Cardiac septum (tissue), 1 donor: ENCODE data around the gene RBFOX1. TPM values are rescaled to one million over a fixed set of nuclear protein-coding genes. Genes with fewer than 3 reads are reported as not detected.

ENCODE experiments used
- DNase-seq: peaks from one replicate; pipeline ENCODE4 v3.0.0-alpha.2; 2020; ENCODE audit warnings: low spot score
- intact Hi-C: fragments of 100-400 bp; cut with DNase I; formaldehyde crosslinking; loops from one replicate; pipeline ENCODE4 v1.14.0; 2022
- total RNA-seq: library from RNA; stranded (reverse); fragmentation: NEBNext Ultra II Directional; extraction: Animal tissue kit (Norgen Biotek cat#: 25700); gene quantifications from one replicate; pipeline ENCODE4 v1.2.1, GENCODE V29; 2021
- donor health status: DM: no; HTN: no; CAD: no.

RBFOX1 gene
- total RNA-seq, 1 donor from 2014 or later, result 27.1 TPM

DNA sequence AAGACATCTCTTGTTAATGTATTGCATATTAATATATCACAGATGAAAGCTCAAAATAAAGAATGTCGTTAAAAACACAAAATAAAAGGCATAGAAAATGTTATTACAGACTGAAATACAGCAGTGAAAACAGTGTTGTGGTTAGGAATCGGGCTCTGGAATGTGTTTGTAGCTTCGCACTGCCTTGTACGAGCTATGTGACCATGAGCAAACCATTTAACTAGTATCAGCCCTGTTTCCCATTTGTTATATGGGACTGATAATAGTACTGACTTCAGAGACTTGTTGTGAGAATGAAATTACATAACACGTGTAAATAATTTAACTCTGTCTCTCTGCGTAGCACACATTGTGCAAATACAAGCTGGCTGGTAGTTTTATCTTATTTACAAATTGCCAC lies 648 bp upstream of the RBFOX1 start:
- intact Hi-C loops, result loop anchor here (5.0 kb wide), 1 partner anchor 40 kb away; no protein-coding TSS in a partner anchor

GRCh38 chr16:7333180-7333725 lies 608 bp downstream of the RBFOX1 start:
- intact Hi-C loops, result loop anchor here (5.0 kb wide), 1 partner anchor 39 kb away; no protein-coding TSS in a partner anchor
- DNase-seq, result no peak

More for the DNA sequence above, 648 bp upstream of the RBFOX1 start:
- DNase-seq, result no peak

DNA sequence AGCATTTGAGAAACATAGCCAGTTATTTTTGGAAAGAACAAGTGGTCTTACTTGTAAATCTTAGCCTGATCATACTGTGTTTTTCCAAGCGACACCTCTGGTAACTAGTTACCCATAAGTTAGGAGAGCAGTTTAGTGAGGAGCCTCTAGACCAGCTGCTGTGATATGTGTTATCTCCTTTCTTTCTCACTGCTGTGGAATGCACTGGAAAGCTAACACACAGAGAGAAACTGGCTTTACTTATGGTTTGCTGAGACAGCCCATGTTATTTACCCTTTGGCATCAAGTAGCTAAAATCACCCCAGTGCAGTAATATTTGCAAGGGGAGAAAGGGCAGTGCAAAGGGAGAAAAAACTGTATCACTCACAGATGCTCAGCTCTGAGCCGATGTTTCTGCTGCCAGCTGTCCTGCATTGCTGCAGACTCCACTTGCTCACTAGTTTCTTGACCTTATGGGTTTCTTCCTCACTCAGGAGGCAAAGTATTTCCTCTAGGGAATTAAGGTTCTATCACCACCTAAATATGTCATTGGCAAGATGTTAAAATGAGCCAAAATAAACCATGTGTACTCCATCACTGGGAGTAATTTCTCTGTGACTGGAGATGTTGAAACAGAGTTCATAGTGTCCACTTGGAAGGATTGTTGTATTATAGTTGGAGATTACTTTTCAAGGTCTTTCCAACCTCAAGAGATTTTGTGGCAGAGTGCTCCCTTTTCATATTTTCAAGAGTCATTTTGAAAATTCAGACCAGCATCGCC lies 2.3 kb downstream of the RBFOX1 start:
- intact Hi-C loops, result loop anchor here (5.0 kb wide), 1 partner anchor 37 kb away; no protein-coding TSS in a partner anchor
- DNase-seq, result no peak

DNA sequence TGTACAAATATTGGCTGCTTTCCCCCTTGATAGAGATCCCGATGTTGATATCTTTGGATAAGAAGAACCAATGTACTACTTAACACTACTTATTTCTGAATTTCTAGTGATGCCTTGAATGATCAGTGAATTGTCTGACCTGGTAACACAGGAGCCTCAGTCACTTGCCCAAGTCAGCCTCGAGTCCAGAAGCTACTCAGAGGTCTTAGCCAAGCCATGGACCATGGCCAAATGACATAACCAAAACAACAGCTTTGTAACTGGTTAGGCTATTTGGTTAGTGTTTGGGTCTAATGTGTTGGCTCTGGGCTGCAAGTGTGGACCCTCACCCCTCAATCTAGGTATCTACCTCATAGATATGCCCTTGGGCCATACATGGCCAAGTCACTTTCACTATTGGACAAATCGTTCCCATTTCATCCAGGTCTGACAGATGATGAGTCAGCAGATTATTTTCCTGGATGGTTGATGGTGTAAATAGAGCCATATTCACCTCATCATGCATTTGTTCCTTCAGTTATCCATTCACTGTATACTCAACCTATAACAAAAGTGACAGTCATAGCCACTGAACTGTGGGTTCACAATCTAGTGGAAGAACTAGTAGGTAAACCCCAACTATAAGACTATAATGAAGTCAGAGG lies 3.5 kb downstream of the RBFOX1 start:
- no peak for DNase-seq
- intact Hi-C loops, result no loop called here

DNA sequence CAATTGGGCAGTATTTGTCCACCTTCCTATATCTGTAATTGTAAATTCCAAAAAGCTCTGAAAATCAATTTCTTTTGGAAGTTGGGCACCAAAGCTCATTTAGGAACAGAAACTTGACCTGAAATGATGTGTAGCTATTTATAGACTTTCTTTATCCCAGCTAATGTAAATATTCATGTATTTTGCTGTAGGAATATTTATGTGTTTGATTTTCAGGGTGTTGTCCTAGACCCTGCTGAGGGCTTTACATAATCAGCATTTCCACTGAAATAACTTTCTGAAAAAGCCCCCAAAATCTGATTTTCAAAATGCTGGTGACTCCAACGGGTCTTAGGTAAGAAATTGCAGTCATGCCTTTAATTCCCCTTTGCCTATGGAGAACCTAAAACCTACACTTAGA lies 4.1 kb downstream of the RBFOX1 start:
- intact Hi-C loops, result no loop called here

DNA sequence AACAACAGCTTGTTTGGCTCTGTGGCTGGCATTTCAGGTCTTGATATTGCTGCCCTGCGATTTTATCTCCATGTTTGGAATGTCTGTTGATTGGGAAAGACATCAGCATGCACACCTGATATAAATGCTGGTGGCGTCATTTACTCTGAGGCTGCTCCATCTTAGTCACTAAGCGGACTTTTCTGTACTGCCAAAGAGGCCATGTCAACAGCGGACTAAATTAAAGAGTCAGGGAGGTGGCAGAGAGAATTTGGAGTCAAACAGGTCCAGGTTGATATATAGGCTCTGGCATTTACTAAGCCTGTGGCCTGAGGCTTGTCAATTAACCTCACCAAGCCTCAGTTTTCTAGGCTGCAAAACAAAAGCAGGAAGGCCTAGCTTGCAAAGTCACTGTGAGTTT lies 6.2 kb downstream of the RBFOX1 start:
- no peak for DNase-seq
- intact Hi-C loops, result no loop called here

More for the DNA sequence above, 4.1 kb downstream of the RBFOX1 start:
- DNase-seq, result no peak

DNA sequence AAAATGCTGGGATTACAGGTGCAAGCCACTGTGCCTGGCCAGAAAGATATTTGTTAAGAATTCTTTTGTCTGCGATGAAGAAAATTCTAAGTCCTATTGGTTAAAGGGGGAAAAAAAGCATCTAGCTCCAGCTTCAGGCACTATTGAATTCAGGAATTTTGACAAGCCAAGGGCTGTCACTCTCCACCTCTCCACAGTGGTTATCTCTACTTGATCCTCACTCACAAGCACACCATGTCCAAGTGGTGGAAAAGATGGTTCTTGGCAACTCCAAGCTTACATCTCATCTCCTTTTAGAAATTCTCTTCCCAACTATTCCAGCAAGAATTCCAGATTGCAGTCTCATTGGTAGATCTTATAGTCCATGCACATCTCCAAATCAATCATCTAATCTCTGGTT lies 7.1 kb downstream of the RBFOX1 start:
- DNase-seq, result no peak
- intact Hi-C loops, result loop anchor here (10.0 kb wide), 1 partner anchor 165 kb away; no protein-coding TSS in a partner anchor

DNA sequence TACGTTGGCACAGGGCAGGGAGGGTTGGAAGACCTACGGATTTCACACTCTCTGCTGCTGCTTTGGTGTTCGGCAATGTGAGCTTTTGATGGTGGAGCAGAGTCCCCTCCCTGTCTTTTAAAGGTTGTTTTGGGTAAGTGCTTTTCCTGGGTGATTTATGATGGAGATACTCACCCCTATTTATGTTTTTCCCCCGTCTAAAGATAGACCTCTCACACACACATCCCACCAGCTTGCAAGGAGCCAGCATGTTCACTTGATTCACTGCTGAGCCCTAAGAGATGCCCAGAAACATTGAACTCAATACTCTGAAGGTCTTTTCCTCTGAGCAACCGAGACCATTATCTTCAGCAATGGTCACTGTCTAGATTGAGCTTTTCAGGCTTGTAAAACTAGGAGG lies 8.3 kb downstream of the RBFOX1 start:
- intact Hi-C loops, result loop anchor here (10.0 kb wide), 1 partner anchor 164 kb away; no protein-coding TSS in a partner anchor
- no peak for DNase-seq

DNA sequence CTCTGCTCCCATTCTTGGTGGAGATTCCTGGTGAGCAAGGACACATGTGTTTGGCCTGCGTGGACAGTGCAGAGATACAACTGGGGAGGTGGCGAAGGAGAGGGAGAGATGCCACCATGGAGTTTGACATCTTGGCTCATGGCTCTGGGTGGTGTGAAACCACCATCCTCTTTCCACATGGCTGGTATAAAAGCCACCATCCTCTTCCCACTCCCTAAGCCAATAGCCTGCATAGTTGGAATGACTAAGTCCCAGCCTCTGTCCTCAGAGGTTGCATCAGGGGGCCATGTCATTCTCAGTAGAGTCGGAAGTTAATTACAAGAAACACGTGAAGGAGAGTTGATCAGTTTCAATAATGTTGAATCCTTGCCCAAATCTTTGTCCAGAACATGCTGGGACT lies 10.0 kb downstream of the RBFOX1 start:
- DNase-seq, result no peak
- intact Hi-C loops, result loop anchor here (10.0 kb wide), 1 partner anchor 162 kb away; no protein-coding TSS in a partner anchor

DNA sequence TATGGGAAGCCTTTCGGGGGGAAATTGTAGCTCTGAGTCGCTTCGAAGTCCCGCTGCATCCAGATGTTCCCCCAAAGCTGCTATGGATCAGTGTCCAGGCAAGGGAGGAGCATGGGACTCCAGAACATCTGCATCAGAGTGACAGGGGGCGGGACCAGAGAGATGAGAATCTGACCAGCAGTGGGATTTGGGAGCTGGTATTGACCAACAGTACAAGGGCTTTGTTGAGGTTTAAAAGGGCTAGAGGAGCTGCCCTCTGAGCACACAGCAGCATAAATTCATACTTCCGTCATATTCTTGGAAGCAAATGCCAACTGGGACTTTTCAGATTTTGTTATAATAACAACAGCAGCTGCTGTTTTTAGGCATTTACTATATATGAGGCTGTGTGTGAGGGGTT lies 10.6 kb downstream of the RBFOX1 start:
- intact Hi-C loops, result loop anchor here (10.0 kb wide), 1 partner anchor 162 kb away; no protein-coding TSS in a partner anchor
- no peak for DNase-seq

DNA sequence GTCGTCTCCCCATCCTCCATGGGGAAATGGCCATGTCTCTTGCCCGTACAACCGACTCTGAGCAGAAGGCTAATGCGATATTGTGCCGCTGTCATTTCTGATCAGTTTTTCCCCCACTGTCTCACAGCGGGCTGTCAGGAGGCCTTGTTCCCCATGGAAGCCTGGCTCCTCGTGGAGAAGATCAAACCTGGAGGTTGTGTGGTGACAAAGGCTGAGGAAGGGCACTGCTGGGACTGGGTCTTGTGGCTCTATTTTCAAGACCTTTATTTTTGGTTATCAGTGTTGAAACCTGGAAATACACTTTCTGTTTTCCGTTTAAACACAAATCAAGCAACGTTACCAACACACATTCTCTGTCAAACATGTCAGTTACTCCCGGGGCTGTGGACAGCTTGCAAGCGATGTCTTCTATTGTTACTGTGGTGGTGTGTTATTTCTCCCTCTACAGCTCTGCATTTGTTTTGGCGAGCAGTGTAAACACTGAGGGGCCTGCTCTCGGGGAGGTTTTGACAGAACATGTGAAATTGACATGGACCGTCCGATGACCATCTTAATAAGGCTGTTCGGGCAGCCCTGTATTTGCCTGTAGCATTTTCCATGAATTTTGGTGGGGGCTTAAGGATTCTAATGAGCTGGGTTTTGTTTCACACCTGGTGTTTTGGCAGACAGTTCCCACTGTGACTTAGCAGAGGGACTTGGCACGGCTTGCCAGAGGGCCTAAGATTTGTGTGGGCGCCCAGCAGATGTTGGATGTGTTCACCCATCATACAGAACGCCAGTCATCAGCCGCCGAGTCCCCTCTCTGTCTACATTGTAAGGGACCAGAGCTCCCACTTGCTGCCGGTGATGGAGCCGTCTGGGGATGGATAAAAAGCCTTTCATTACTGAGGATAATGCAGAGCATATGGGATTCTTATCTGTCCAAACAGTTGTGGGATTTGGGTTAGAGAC lies 12.5 kb downstream of the RBFOX1 start:
- intact Hi-C loops, result loop anchor here (10.0 kb wide), 1 partner anchor 160 kb away; no protein-coding TSS in a partner anchor
- DNase-seq, result no peak

DNA sequence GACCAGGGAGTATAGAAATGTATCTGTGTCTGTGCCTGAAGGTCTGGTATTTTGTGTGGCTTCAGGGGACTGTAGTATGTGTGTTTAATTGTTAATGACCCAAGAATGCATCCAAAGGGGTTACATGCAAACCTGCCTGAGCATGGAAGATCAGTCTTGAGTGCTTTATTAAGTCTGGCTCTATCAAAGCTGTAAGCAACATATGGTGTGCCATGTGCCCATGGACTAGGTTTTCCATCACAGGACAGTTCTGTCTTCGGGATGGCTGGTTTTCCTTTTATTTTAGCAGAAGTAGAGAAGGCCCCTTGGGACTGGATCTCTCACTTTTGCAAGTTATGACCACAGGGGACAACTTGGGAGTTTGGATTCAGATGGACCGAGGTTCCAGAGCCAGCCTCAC lies 18.2 kb downstream of the RBFOX1 start:
- intact Hi-C loops, result no loop called here
- DNase-seq, result no peak

DNA sequence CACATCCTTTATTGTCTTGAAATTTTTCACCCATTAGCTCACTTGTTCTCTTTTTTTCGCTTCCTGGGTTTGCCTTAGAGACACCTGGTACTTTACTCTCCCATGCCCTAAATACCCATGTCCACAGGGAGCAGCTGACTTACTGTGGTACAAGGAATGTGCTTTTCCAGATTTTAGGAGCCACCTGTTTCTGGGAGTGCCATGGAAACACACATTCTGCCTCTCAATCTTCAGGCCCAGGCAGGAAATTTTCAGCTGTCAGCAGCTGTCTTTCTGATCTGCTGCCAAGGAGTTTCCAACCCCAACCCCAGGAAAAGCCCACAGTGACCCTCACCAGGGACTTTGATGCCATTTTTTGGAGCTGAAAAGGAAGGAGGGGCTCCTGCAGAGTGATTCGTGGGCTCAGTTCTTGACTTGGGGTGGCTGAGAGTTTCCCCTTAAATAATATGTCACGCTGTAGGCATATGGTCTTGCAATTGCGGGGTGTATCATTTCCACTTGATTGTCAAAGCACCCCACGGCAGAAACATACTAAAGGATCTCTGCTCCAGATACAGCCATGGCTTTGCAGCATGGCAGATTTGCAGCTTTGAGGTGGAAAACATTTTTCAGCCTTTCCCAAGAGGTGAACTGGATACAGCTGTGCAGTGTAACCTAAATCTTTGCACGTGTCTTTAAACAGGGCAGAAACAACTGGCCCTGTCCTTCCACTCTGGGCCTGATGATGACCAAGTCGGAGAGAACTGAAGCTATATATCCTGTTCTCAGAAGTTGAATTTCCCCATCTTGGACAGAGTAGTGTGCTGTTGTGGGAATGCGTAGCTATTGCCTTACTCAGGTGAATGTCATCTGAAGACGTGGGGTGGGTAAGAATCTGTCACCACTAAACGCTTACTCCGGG lies 19.2 kb downstream of the RBFOX1 start:
- no peak for DNase-seq
- intact Hi-C loops, result no loop called here

DNA sequence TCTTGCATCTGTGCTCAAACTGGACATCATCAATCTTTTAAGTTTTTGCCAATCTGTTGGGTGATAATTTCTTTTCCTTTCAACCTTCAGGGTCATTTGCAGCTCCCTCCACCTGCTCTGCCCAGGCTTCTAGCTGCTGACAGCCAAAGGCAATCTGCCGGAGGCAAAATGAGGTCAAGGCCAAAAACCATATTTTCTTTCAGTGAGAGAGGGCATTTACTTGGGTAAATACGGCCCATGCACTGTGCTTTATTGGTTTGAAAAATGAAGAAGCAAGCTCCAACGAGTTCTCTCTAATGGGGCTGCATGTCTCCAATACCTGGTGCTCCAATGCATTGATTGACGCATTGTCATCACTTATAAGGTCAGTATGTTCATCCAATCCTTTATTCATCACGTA lies 23.1 kb downstream of the RBFOX1 start:
- DNase-seq, result no peak
- intact Hi-C loops, result no loop called here

DNA sequence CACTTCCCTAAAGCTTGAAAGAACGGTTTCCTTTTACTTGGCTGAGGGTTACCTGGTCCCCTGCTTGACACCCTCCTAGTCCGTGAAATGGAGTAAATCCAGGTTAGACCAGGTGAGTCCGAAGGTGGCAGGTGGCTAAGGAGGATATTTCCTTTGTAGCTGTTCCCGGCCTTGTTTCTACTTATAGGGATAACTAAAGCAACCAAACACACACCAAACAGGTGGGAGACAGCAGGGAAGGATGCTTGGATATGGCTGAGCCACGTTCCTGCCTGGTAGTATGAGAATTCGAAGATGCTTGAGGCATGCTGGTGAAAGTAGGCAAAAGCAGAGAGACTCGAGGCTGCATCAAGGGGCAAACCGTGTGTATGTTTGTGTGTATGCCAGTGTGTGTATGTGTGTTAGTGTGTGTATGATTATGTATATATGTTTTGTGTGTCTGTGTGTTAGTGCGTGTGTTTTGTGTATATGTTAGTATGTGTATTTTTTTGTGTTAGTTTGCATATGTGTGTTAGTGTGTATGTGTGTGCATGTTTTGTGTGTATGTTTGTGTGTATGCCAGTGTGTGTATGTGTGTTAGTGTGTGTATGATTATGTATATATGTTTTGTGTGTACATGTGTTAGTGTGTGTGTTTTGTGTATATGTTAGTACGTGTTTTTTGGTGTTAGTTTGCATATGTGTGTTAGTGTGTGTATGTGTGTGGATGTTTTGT lies 28.9 kb downstream of the RBFOX1 start:
- intact Hi-C loops, result no loop called here
- no peak for DNase-seq

DNA sequence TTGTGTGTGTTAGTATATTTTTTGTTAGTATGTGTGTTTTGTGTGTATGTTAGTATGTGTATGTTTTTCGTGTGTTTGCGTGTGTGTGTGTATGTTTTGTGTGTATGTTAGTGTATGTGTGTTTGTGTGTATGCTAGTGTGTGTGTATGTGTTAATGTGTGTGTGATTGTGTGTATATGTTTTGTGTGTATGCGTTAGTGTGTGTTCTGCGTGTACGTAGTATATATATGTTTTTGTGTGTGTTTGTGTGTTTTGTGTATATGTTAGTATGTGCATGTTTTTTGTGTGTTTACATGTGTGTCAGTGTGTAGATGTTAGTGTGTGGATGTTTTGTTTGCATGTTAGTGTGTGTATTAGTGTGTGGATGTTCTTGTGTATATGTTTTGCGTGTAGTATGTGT lies 29.6 kb downstream of the RBFOX1 start:
- intact Hi-C loops, result no loop called here
- DNase-seq, result no peak

DNA sequence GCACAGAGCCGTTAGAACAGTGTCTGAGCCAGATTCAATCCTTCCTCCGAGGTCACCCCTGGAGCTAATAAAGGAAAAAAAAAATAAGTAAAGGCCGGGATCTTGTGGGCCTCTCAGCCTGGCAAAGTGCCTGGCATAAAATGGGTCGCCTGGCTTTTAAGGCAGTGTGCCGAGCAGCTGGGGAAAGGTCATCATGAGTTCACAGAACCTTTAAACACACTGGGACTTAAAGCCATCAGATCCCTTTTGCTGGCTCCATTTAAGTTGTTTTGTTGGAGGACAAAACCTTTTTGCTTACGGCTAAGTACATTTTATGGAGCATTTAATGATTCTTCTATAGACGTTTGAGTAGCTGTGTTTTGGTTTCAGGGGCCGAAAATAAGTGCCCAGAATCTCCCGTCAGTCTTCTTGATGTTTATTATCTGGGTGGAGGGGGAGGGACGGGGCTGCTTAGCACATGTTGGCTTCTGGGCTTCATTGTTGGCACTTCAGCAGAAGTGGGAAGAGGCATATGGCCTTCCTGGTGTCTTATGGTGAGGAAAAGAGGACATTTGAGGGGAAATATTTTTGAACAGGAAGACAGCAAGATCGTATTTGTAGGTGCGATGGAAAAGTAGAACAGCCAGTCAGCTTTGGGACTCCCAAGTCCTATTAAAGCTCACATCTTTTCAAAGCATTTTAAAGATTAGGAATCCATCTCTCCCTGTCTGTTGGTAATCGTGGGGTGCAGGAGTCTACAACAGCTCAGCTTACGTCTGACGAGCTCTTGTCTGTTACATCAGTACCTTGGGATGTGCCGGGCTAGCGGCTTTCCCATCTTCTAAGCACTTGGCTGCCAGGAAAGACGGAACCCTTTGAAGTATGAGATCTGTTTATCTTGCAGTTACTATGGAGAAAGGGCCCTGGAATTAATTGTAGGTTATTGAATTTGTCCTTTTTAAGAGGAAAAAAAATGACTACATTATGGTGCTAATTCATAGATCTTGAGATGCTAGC lies 31.1 kb downstream of the RBFOX1 start:
- no peak for DNase-seq
- intact Hi-C loops, result no loop called here
